DND-41 (cell line): ENCODE measurements around the gene LUM.

Experiments used
- ATAC-seq: fragments of 200-7000 bp; cut with Tn5 transposase; 3 replicates; pipeline ENCODE4 v1.9.1; 2021; ENCODE audit warnings: low read depth; ENCODE audit not compliant: insufficient read depth
- DNase-seq: peaks from one replicate; pipeline ENCODE4 v3.0.0-alpha.2; 2020
- H2AFZ ChIP-seq: 2 replicates; pipeline ENCODE4 v1.6.0; 2012; ENCODE audit warnings: low read depth, low read length
- H3K27ac ChIP-seq: 2 replicates; pipeline ENCODE4 v1.5.1; 2012; ENCODE audit warnings: low read length, inconsistent platforms
- H3K27me3 ChIP-seq: fragments of 200-600 bp; sonication (generic); 2 replicates; pipeline ENCODE4 v1.6.0; 2012; ENCODE audit warnings: low read length, mild to moderate bottlenecking, inconsistent platforms; ENCODE audit not compliant: insufficient read depth, poor library complexity
- H3K36me3 ChIP-seq: 2 replicates; pipeline ENCODE4 v1.5.1; 2012; ENCODE audit warnings: low read length, inconsistent platforms; ENCODE audit not compliant: insufficient read depth
- H3K4me1 ChIP-seq: 2 replicates; pipeline ENCODE4 v1.5.1; 2012; ENCODE audit warnings: mild to moderate bottlenecking, low read length; ENCODE audit not compliant: insufficient read depth
- H3K4me2 ChIP-seq: 2 replicates; pipeline ENCODE4 v1.6.0; 2012; ENCODE audit warnings: mild to moderate bottlenecking, moderate library complexity, low read length, inconsistent platforms; ENCODE audit not compliant: insufficient read depth
- H3K4me3 ChIP-seq, 2 experiments: fragments of 200-600 bp in 1 of 2; shearing (Covaris generic) in 1 of 2; 2 replicates each; pipeline ENCODE4 v1.5.1; 2012 to 2016; ENCODE audit warnings: inconsistent platforms in 2 of 2, low read length in 2 of 2, mild to moderate bottlenecking in 2 of 2, low read depth in 1 of 2, moderate library complexity in 1 of 2
- H3K79me2 ChIP-seq: 2 replicates; pipeline ENCODE4 v1.6.0; 2012; ENCODE audit warnings: low read length, inconsistent platforms; ENCODE audit not compliant: insufficient read depth
- H3K9ac ChIP-seq: 2 replicates; pipeline ENCODE4 v1.6.0; 2012; ENCODE audit warnings: low read depth, mild to moderate bottlenecking, inconsistent platforms, low read length, moderate library complexity
- H3K9me3 ChIP-seq: 2 replicates; pipeline ENCODE4 v1.5.1; 2012; ENCODE audit warnings: low read length, moderate library complexity, mild to moderate bottlenecking, inconsistent platforms; ENCODE audit not compliant: insufficient read depth, severe bottlenecking
- H4K20me1 ChIP-seq: 2 replicates; pipeline ENCODE4 v1.6.0; 2012; ENCODE audit warnings: low read length; ENCODE audit not compliant: insufficient read depth
- EZH2 ChIP-seq: IDR thresholded peaks from 3 replicates; pipeline ENCODE4 v1.6.1; 2012; ENCODE audit warnings: borderline replicate concordance, low read depth, mild to moderate bottlenecking, moderate library complexity, low read length, inconsistent platforms; ENCODE audit not compliant: severe bottlenecking
- TF ChIP-seq, protein P1 (sequence below): IDR thresholded peaks from 2 replicates; pipeline ENCODE4 v1.5.1; 2012; ENCODE audit warnings: borderline replicate concordance, low read length, moderate library complexity, mild to moderate bottlenecking; ENCODE audit not compliant: poor library complexity, severe bottlenecking; ENCODE audit errors: extremely low read depth

Gene LUM

GRCh38 chr12:91140026-91140931 is 29.0 kb upstream of the LUM start:
- no peak overlapping the region for H3K27ac ChIP-seq
- TF ChIP-seq EZH2 = no peak
- TF ChIP-seq, protein P1, sequence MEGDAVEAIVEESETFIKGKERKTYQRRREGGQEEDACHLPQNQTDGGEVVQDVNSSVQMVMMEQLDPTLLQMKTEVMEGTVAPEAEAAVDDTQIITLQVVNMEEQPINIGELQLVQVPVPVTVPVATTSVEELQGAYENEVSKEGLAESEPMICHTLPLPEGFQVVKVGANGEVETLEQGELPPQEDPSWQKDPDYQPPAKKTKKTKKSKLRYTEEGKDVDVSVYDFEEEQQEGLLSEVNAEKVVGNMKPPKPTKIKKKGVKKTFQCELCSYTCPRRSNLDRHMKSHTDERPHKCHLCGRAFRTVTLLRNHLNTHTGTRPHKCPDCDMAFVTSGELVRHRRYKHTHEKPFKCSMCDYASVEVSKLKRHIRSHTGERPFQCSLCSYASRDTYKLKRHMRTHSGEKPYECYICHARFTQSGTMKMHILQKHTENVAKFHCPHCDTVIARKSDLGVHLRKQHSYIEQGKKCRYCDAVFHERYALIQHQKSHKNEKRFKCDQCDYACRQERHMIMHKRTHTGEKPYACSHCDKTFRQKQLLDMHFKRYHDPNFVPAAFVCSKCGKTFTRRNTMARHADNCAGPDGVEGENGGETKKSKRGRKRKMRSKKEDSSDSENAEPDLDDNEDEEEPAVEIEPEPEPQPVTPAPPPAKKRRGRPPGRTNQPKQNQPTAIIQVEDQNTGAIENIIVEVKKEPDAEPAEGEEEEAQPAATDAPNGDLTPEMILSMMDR = no peak
- H3K9me3 ChIP-seq = no peaks in the 10 kb centered on the region
- H3K4me2 ChIP-seq = no peak overlapping the region
- H3K9ac ChIP-seq = no peak overlapping the region
- no peaks in the 10 kb centered on the region for H3K27me3 ChIP-seq
- H3K79me2 ChIP-seq = no peaks in the 10 kb centered on the region
- no peaks in the 10 kb centered on the region for H3K4me1 ChIP-seq
- ATAC-seq (no peak), DNase-seq (no peak)
- no peak overlapping the region for H3K4me3 ChIP-seq
- H2AFZ ChIP-seq = no peak overlapping the region
- H4K20me1 ChIP-seq = no peaks in the 10 kb centered on the region
- no peaks in the 10 kb centered on the region for H3K36me3 ChIP-seq

DNA sequence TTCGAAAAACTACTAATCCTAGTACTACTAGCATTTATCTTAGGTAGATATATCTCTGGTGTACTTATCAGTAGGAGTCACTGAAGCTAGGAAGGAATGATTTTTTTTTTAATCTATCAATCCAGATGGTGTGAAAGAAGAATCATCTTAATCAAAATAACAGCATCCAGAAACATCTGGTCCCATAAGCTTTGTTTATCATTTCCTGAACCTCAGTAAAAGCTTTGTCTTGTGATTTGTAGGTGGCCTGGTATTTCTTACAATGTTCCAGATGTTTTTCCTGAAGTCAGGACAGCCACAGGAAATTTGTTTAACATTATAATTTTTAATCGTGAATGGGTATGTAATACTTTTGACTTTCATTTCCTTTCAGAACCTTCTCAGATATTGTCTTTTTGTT is 28.0 kb upstream of the LUM start:
- Histone ChIP-seq H3K4me2 (no peak overlapping the region), H3K9ac (no peak overlapping the region), H2AFZ (no peak overlapping the region), H3K27ac (no peak overlapping the region), H3K27me3 (no peaks in the 10 kb centered on the region), H3K36me3 (no peaks in the 10 kb centered on the region), H3K4me1 (no peaks in the 10 kb centered on the region), H3K4me3 (no peak overlapping the region), H4K20me1 (no peaks in the 10 kb centered on the region), H3K9me3 (no peaks in the 10 kb centered on the region), H3K79me2 (no peaks in the 10 kb centered on the region)
- DNase-seq (no peak), ATAC-seq (no peak)
- TF ChIP-seq, protein P1 = no peak
- no peak for TF ChIP-seq EZH2

DNA sequence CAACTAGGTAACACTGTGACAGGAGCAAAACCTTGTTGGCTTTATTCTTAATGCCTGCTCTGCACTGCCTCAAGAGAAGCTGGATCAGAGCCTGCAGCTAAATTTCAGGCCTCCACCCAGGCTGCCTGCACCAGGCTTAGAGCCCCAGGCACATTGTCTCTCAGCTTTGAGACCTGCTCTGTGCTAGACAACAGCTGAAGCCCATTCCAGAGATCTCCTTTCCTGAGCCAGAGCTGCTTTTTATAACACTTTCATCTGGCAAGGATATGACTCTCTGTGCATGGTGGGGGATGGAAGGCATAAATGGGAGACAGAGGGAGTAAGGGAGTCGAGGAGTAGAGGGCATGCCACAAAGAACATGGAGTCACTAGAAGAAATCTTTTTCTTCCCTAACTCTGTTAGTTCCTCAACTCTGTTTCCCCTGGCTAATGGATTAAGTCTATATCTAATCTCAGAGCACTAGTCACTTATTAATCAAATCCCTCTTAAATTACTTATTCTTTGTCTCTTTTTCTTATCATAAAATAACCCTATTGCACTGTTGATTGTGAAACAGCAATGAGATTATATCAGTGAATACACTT is 27.1 kb upstream of the LUM start:
- H2AFZ ChIP-seq = no peak overlapping the region
- H3K27ac ChIP-seq = no peak overlapping the region
- ATAC-seq = no peak
- H3K9ac ChIP-seq = no peak overlapping the region
- no peak overlapping the region for H3K4me3 ChIP-seq
- no peaks in the 10 kb centered on the region for H3K27me3 ChIP-seq
- no peaks in the 10 kb centered on the region for H4K20me1 ChIP-seq
- H3K9me3 ChIP-seq = no peaks in the 10 kb centered on the region
- TF ChIP-seq EZH2 = no peak
- TF ChIP-seq, protein P1 = no peak
- H3K36me3 ChIP-seq = no peaks in the 10 kb centered on the region
- H3K4me2 ChIP-seq = no peak overlapping the region
- no peaks in the 10 kb centered on the region for H3K4me1 ChIP-seq
- no peaks in the 10 kb centered on the region for H3K79me2 ChIP-seq
- no peak for DNase-seq
